HG02798 (cell line): ENCODE data around the gene CATSPER3.
A peak's percentile ranks its signal among the peaks of the same experiment; 100 is the strongest.

Source experiments
- ATAC-seq: cut with Tn5 transposase; IDR thresholded peaks from one replicate; pipeline ENCODE4 v1.9.1; 2021; ENCODE audit warnings: mild to moderate bottlenecking; ENCODE audit not compliant: unreplicated experiment, poor library complexity

Gene CATSPER3

GRCh38 chr5:135027697-135028615, 60.2 kb downstream of the CATSPER3 start:
- no peak for ATAC-seq

DNA sequence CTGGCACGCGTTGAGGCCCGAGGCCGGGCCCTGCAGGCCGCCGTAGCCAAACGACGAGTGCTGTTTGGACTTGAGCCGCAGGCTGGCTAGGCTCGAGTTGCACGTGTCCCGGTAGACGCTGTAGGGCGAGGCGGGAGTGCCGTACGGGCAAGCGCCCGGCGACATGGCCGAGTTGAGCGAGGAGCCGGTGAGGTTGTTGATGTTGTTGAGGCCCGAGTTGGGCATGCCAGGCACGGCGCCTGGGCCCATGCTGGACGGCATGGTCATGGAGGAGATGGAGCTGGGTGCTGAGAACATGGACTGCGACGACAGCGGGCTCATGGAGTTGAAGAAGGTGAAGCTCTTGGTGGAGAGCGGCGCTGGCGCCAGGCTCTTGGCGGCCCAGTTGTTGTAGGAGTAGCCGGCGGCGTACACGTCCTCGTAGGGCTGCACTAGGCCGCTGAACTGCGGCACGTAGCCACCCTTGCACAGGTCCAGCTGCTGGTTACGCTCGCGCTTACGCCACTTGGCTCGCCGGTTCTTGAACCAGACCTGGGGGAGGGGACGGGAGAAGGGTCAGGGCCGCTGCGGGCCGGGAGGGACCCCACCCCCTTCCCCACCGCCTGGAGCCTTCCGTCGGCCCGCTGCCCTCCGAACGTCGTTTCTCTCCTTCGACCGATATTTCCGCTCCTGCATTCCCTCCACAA, 61.2 kb downstream of the CATSPER3 start:
- no peak for ATAC-seq

DNA sequence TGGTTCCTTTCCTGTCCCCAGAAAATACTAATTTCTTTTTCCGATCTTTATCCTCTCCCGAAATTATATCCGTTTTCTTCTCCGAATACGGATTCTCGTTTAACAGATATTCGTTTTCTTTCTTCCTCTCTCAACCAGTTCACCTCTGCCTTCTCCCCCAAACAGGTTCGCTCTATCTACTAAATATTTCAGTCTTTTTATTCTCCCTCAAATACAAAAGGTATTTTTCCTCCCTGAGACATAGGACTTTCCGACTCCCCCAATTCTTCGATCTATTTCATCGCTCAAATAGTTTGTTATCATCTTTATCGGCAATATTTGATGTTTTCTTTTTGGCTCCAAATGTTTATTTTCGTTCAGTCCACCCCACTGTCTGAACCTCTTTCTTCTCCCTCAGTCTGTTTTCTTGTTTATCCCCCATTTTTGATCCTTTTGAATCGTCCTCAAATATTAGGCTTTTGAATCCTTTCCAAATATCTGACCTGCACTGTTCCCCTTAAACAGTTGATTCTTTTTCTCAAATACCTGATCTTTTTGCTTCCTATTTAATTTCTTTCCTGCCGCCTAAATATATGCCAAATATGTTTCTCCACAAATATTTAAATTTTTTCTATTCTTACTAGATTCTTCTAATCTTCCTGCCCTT, 61.9 kb downstream of the CATSPER3 start:
- ATAC-seq: no peak

GRCh38 chr5:135030123-135030955, 62.6 kb downstream of the CATSPER3 start:
- ATAC-seq: no peak

GRCh38 chr5:135030956-135031812, 63.5 kb downstream of the CATSPER3 start:
- no peak for ATAC-seq

DNA sequence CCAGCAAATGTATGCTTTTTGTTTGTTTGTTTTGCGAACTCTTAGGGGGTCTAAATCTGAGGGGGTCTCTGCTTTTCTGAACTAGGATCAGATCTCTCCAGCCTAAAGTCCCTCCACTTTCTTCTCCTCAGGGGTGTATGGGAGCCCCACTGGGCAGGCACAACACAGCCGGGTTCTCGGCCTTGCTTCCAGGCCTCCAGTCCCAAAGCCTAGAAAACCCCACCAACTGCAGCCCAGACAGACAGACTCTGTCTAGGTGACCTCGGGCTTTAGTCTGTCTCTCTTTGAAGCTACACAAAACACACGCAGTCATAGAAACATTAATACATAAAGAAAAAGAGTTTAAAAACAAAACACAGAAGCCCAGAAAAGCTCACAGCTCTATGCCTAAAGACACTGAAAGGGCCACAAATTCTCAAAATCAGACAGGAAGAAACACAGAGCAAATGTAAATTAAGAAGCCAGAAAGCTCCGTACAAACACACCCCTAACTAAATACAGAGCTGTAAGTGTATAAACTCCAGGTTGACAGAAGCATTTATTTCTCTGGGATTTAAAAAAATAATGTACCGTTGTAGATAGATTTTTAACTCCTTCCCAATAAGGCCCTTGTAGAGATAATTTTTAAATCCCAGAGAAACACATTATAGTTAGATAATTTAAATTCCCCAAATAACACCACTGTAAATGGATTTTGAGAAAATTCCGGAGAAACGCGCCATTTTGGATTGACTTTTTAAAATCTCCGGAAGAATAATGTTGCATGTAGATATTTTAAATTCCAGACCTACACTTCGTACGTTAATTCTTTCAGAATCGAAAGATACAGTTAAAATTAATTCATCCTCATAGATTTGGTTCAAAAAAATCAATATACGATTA, 64.3 kb downstream of the CATSPER3 start:
- ATAC-seq: no peak

DNA sequence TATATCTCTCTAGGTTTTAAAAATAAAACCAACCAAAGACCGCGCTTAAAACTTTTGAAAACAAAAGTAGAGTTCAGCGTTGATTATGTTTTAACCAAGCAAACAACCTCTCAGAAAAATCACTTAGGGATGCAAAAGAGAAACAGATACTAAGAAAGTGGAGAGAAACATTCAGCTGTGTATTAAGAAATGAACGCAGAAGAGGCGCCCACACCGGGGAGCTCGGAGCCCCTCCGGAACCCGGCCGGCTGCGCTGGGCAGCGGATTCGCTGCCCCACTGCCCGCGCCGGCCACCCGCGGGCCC, 64.9 kb downstream of the CATSPER3 start:
- no peak for ATAC-seq

- ATAC-seq: peak; percentile 12
Observed at GRCh38 chr5:135032999-135033861, 65.5 kb downstream of the CATSPER3 start.

GRCh38 chr5:135033901-135034235, 66.2 kb downstream of the CATSPER3 start, which contains the start of gene PITX1:
Gene PITX1 (minus strand): TSS chr5:135034228. CDS start chr5:135033881, 347 bp downstream.
- ATAC-seq: peak; percentile 36

GRCh38 chr5:135034236-135034962, 66.7 kb downstream of the CATSPER3 start:
- peak; percentile 33 for ATAC-seq

DNA sequence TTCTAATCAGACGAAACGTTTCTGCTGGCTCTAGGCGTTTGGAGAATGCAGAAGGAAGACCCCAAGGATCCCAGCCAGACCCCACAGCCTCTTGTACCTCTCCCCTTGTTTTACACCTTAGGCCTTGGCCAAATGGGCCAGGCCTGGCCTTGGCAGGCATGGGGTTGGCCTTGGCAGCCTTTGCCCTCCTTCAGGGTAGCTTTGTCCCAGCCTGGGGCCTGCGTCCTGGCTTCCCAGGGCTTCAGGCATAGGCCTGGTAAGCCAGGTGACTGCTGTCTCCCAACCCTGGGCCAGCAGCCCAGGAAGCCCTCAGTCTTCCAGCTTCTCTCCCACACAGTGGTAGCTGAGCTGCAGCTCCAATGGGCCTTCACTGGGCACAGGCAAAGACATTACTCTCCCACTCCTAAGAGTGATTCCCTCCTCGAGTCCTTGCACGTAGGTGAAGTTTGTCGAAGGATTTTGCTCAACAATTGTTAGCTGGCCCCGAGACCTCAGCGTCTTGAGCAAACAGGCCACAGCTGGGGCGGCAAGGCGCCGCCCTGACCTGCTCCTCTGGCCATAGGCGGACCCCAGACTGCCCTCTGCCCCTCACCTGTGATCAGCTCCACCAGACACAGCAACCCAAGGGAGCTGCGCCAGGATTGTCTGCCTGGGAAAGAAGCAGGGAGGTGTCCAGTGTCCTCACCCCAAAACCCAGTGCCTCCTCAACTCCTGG, 67.4 kb downstream of the CATSPER3 start:
- ATAC-seq: no peak

GRCh38 chr5:135035678-135036030, 67.9 kb downstream of the CATSPER3 start:
- ATAC-seq: no peak

- no peak for ATAC-seq
Observed at GRCh38 chr5:135036405-135036804, 68.7 kb downstream of the CATSPER3 start.

GRCh38 chr5:135037519-135038204, 70.0 kb downstream of the CATSPER3 start:
- ATAC-seq: no peak

DNA sequence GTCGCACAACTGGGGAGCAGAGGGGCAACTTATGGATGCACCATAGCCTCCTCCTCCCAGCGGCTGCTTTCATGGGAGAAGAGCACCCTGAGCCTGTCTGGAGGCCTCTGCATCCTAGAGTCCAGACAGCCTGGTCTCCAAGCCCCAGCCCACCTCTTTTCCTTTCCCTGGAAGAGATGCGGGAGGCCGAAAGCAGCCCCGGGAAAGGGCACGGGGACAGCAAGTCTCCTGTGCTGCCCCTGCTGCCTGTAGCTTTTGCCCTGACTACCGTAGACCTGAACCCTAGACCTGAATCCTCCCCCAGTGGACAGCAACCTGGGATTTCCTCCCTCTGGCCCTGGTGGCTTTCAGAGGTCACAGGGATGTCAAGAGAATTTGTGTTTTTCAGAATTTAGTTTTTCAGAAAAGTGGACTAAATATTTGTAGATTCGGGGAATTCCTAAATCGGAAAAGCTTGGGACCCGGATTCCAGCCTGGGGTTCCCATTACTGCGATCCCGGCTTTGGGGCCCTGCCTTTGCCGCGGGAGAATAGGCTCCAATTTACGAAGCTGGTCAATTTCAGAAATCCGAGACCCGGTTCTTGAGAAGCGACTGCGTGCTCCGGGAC, 70.6 kb downstream of the CATSPER3 start:
- ATAC-seq: no peak
